D721Med (cell line): ENCODE results near the gene CMTM7.
"Not testable (repeated sequence)": the region's sequence is repeated elsewhere in the genome, so short reads cannot be mapped to it uniquely, and the experiment has no call there.

Experiments
- DNase-seq: peaks from one replicate; pipeline ENCODE4 v3.0.0; 2011; ENCODE audit warnings: low spot score; ENCODE audit not compliant: insufficient read length
- FAIRE-seq: peaks from 2 replicates; lab custom pipeline; 2011; peaks lifted over from hg19 to GRCh38; lab: Jason Lieb, UNC
- CTCF ChIP-seq: IDR thresholded peaks from 2 replicates; pipeline ENCODE4 v1.5.1; 2012; ENCODE audit warnings: mild to moderate bottlenecking, control low read depth; ENCODE audit not compliant: insufficient read depth; ENCODE audit errors: missing control alignments

CMTM7 gene

GRCh38 chr3:32381922-32382321, 9.7 kb upstream of the CMTM7 start:
- no peak for FAIRE-seq
- no peak for DNase-seq
- no peak for TF ChIP-seq CTCF

GRCh38 chr3:32383136-32383711, 8.4 kb upstream of the CMTM7 start:
- no peak for TF ChIP-seq CTCF
- FAIRE-seq (no peak), DNase-seq (no peak)

- no peak for TF ChIP-seq CTCF
- FAIRE-seq, result no peak
- no peak for DNase-seq
Observed at GRCh38 chr3:32384938-32385337, 6.7 kb upstream of the CMTM7 start.

GRCh38 chr3:32387512-32387911, 4.1 kb upstream of the CMTM7 start:
- DNase-seq (no peak), FAIRE-seq (no peak)
- no peak for TF ChIP-seq CTCF

- not testable (repeated sequence) for FAIRE-seq, DNase-seq
Observed at GRCh38 chr3:32389577-32389976, 2.1 kb upstream of the CMTM7 start.

GRCh38 chr3:32392536-32393302, 1.1 kb downstream of the CMTM7 start:
- DNase-seq (no peak), FAIRE-seq (no peak)
- no peak for TF ChIP-seq CTCF

- no peak for FAIRE-seq
- no peak for DNase-seq
- no peak for TF ChIP-seq CTCF
Observed at GRCh38 chr3:32395496-32395895, 3.8 kb downstream of the CMTM7 start.
